HepG2 (cell line): ENCODE measurements around the gene ACSM5. TPM values are rescaled to one million over a fixed set of nuclear protein-coding genes. Genes with fewer than 3 reads are reported as not detected.

ENCODE experiments used
- ATAC-seq: fragments of 200-7000 bp; cut with Tn5 transposase; 3 replicates; pipeline ENCODE4 v1.9.1; 2020; ENCODE audit warnings: mild to moderate bottlenecking, moderate library complexity
- BruUV-seq: library from RNA; stranded (reverse); fragments of 400-500 nt; replicated peaks from 2 replicates; lab custom pipeline; 2021; lab: Mats Ljungman, UMichigan
- CTCF ChIA-PET: fragments of 300-600 bp; formaldehyde crosslinking; extraction: SDS; loops from one replicate; lab custom pipeline; 2021; ENCODE audit warnings: low total read pairs, inconsistent platforms, low intra/inter-chr PET ratio; lab: Yijun Ruan, JAX
- POLR2A ChIA-PET: fragments of 350-600 bp; sonication (Branson Sonifier 250); formaldehyde crosslinking; loops from one replicate; lab custom pipeline; 2020; ENCODE audit warnings: antibody characterized with exemption, inconsistent platforms; lab: Yijun Ruan, JAX
- DNase-seq: peaks from one replicate; pipeline ENCODE4 v3.0.0-alpha.2; 2015; ENCODE audit warnings: low spot score
- FAIRE-seq: peaks from 3 replicates; lab custom pipeline; 2011; peaks lifted over from hg19 to GRCh38; lab: Jason Lieb, UNC
- H2AFZ ChIP-seq: one replicate; pipeline ENCODE4 v1.6.1; 2011; ENCODE audit warnings: low read length, inconsistent platforms
- H3K27ac ChIP-seq: fragments of 300-600 bp; 3 replicates; pipeline ENCODE4 v1.8.0; 2011; ENCODE audit warnings: mixed run types, mild to moderate bottlenecking, mixed read lengths, low read length, inconsistent platforms; ENCODE audit not compliant: insufficient read depth; ENCODE audit errors: extremely low read length
- H3K27me3 ChIP-seq, 2 experiments: fragments of 200-600 bp in 1 of 2; 2 replicates in 1 of 2; 3 replicates in 1 of 2; pipeline versions ENCODE4 v1.6.0 to v1.8.0; 2011; ENCODE audit warnings: low read length in 2 of 2, mild to moderate bottlenecking in 2 of 2, moderate library complexity in 2 of 2, inconsistent platforms in 1 of 2; ENCODE audit not compliant: insufficient read depth in 2 of 2, control insufficient read depth in 1 of 2
- H3K36me3 ChIP-seq, 2 experiments: fragments of 200-600 bp in 1 of 2; replicated peaks in 1 of 2; 2 replicates in 1 of 2; 3 replicates in 1 of 2; pipeline versions ENCODE4 v1.5.1 to v1.8.0; 2011; ENCODE audit warnings: low read length in 2 of 2, inconsistent platforms in 1 of 2; ENCODE audit not compliant: insufficient read depth in 2 of 2, control insufficient read depth in 1 of 2
- H3K4me1 ChIP-seq: 2 replicates; pipeline ENCODE4 v1.5.1; 2012; ENCODE audit warnings: low read length, inconsistent platforms; ENCODE audit not compliant: insufficient read depth
- H3K4me2 ChIP-seq: 2 replicates; pipeline ENCODE4 v1.6.0; 2011; ENCODE audit warnings: low read depth, low read length, inconsistent platforms
- H3K4me3 ChIP-seq, 3 experiments: fragments of 200-600 bp in 1 of 3; sonication (generic), shearing (Covaris generic) in 1 of 3; replicated peaks in 1 of 3; 2 replicates each; pipeline ENCODE4 v1.5.1; 2011 to 2016; ENCODE audit warnings: low read length in 3 of 3, inconsistent platforms in 2 of 3, low read depth in 2 of 3, mild to moderate bottlenecking in 2 of 3, control low read depth in 1 of 3, mixed read lengths in 1 of 3; ENCODE audit not compliant: insufficient read depth in 1 of 3
- H3K79me2 ChIP-seq: one replicate; pipeline ENCODE4 v1.6.1; 2011; ENCODE audit warnings: low read length, inconsistent platforms; ENCODE audit not compliant: insufficient read depth
- H3K9ac ChIP-seq: 2 replicates; pipeline ENCODE4 v1.6.0; 2011; ENCODE audit warnings: mild to moderate bottlenecking, low read depth, low read length, inconsistent platforms; ENCODE audit not compliant: insufficient read depth
- H3K9me3 ChIP-seq: 2 replicates; pipeline ENCODE4 v1.5.1; 2012; ENCODE audit warnings: mild to moderate bottlenecking, low read length
- H4K20me1 ChIP-seq: 2 replicates; pipeline ENCODE4 v1.6.0; 2011; ENCODE audit warnings: inconsistent platforms, mild to moderate bottlenecking, low read length, moderate library complexity; ENCODE audit not compliant: insufficient read depth
- ARHGAP35 ChIP-seq: sonication (generic); formaldehyde crosslinking; IDR thresholded peaks from 2 replicates; pipeline ENCODE4 v1.9.0; 2022; ENCODE audit warnings: mild to moderate bottlenecking, inconsistent platforms, moderate library complexity, missing genetic modification reagents, borderline replicate concordance
- ARID2 ChIP-seq: sonication (generic); formaldehyde crosslinking; IDR thresholded peaks from 2 replicates; pipeline ENCODE4 v1.8.1; 2022; ENCODE audit warnings: mild to moderate bottlenecking, missing genetic modification reagents, borderline replicate concordance
- ATRX ChIP-seq: sonication (generic); formaldehyde crosslinking; IDR thresholded peaks from 2 replicates; pipeline ENCODE4 v1.4.0; 2020; ENCODE audit warnings: missing genetic modification reagents, borderline replicate concordance
- EED ChIP-seq: sonication (generic); formaldehyde crosslinking; IDR thresholded peaks from 2 replicates; pipeline ENCODE4 v1.5.0; 2020; ENCODE audit warnings: mild to moderate bottlenecking, missing genetic modification reagents
- ELK4 ChIP-seq: sonication (generic); formaldehyde crosslinking; IDR thresholded peaks from 2 replicates; pipeline ENCODE4 v1.9.0; 2021; ENCODE audit warnings: missing genetic modification reagents, borderline replicate concordance
- FOXA3 ChIP-seq: IDR thresholded peaks from 2 replicates; pipeline ENCODE4 v1.6.1; 2016; ENCODE audit warnings: missing genetic modification reagents, missing compliant biosample characterization
- IKZF4 ChIP-seq: sonication (generic); formaldehyde crosslinking; IDR thresholded peaks from 2 replicates; pipeline ENCODE4 v1.5.1; 2020; ENCODE audit warnings: borderline replicate concordance, mild to moderate bottlenecking, low read depth, missing genetic modification reagents; ENCODE audit errors: not compliant biosample characterization
- MIER3 ChIP-seq: IDR thresholded peaks from 2 replicates; pipeline ENCODE4 v1.6.1; 2016; ENCODE audit warnings: missing compliant biosample characterization, borderline replicate concordance
- NFRKB ChIP-seq: fragments of 450-650 bp; IDR thresholded peaks from 2 replicates; pipeline ENCODE4 v1.6.1; 2017
- PLRG1 ChIP-seq: fragments of 450-650 bp; conservative IDR thresholded peaks from 2 replicates; pipeline ENCODE4 v1.6.1; 2016
- PLSCR1 ChIP-seq: sonication (generic); formaldehyde crosslinking; IDR thresholded peaks from 2 replicates; pipeline ENCODE4 v1.5.0; 2020; ENCODE audit warnings: missing genetic modification reagents, mild to moderate bottlenecking, borderline replicate concordance
- PPARG ChIP-seq: conservative IDR thresholded peaks from 2 replicates; pipeline ENCODE4 v1.6.1; 2016; ENCODE audit warnings: missing biosample characterization, missing genetic modification reagents
- RBAK ChIP-seq: sonication (generic); formaldehyde crosslinking; IDR thresholded peaks from 2 replicates; pipeline ENCODE4 v1.5.1; 2020; ENCODE audit warnings: mild to moderate bottlenecking, missing genetic modification reagents
- RFX3 ChIP-seq: IDR thresholded peaks from 2 replicates; pipeline ENCODE4 v1.6.1; 2016; ENCODE audit warnings: missing biosample characterization, missing genetic modification reagents
- SCMH1 ChIP-seq: sonication (generic); formaldehyde crosslinking; IDR thresholded peaks from 2 replicates; pipeline ENCODE4 v1.9.0; 2021; ENCODE audit warnings: missing genetic modification reagents, mild to moderate bottlenecking, borderline replicate concordance
- SOX13 ChIP-seq, 3 experiments: fragments of 450-650 bp in 1 of 3; sonication (generic) in 1 of 3; formaldehyde crosslinking in 1 of 3; IDR thresholded peaks in 2 of 3; conservative IDR thresholded peaks in 1 of 3; 2 replicates each; pipeline versions ENCODE4 v1.5.0 to v1.6.1; 2016 to 2020; ENCODE audit warnings: antibody characterized with exemption in 1 of 3, mild to moderate bottlenecking in 1 of 3, missing compliant biosample characterization in 1 of 3, missing genetic modification reagents in 1 of 3, moderate library complexity in 1 of 3
- SRSF1 ChIP-seq: fragments of 200-400 bp; formaldehyde crosslinking; optimal IDR thresholded peaks from 2 replicates; pipeline ENCODE3; 2017; ENCODE audit warnings: mild to moderate bottlenecking, low read depth, low read length, moderate library complexity
- STAG1 ChIP-seq: sonication (generic); formaldehyde crosslinking; IDR thresholded peaks from 2 replicates; pipeline ENCODE4 v1.4.0; 2020; ENCODE audit warnings: missing genetic modification reagents
- TGIF2 ChIP-seq: IDR thresholded peaks from 2 replicates; pipeline ENCODE4 v1.6.1; 2016; ENCODE audit warnings: control low read depth, missing compliant biosample characterization
- ZNF510 ChIP-seq: sonication (generic); formaldehyde crosslinking; IDR thresholded peaks from 2 replicates; pipeline ENCODE4 v1.4.0; 2020; ENCODE audit warnings: low read depth, mild to moderate bottlenecking, missing genetic modification reagents
- ZNF652 ChIP-seq: IDR thresholded peaks from 2 replicates; pipeline ENCODE4 v1.6.1; 2016; ENCODE audit warnings: low read depth, borderline replicate concordance
- ZNF761 ChIP-seq: sonication (generic); formaldehyde crosslinking; conservative IDR thresholded peaks from 2 replicates; pipeline ENCODE4 v1.4.0; 2020; ENCODE audit warnings: mild to moderate bottlenecking, missing genetic modification reagents
- ZNF83 ChIP-seq: sonication (generic); formaldehyde crosslinking; IDR thresholded peaks from 2 replicates; pipeline ENCODE4 v1.4.0; 2020; ENCODE audit warnings: missing genetic modification reagents, mild to moderate bottlenecking, borderline replicate concordance
- ZSCAN12 ChIP-seq: sonication (generic); formaldehyde crosslinking; IDR thresholded peaks from 2 replicates; pipeline ENCODE4 v1.9.0; 2021; ENCODE audit warnings: mild to moderate bottlenecking, missing genetic modification reagents
- WGBS: methylation state at CpG from one replicate; pipeline ENCODE4 v1.1.6; 2017; ENCODE audit warnings: low lambda C conversion rate; 5-methylcytosine and 5-hydroxymethylcytosine counted together
- in situ Hi-C: cut with HindIII; loops from 2 replicates; pipeline ENCODE4 v1.10.0; 2017; ENCODE audit warnings: low pct_unique_long_range_greater_than_20kb; ENCODE audit not compliant: extremely low pct_ligation_motif_present
- intact Hi-C: fragments of 100-400 bp; cut with micrococcal nuclease; formaldehyde crosslinking; loops from one replicate; pipeline ENCODE4 v1.10.0; 2022; ENCODE audit not compliant: unreplicated experiment
- polyA plus RNA-seq, 8 experiments: library from polyadenylated mRNA; depleted of rRNA in 3 of 8; stranded (reverse) in 7 of 8; unstranded in 1 of 8; fragments of >200 nt; fragmentation: Illumina TruSeq in 4 of 8; extraction: Trizol in 4 of 8; gene quantifications; 2 replicates each; pipeline versions ENCODE4 v1.2.1 to v1.2.3, GENCODE V29; 2011 to 2016; ENCODE audit warnings: low read depth in 4 of 8, missing spikeins in 1 of 8, mixed read lengths in 1 of 8; ENCODE audit not compliant: insufficient read depth in 1 of 8
- total RNA-seq, 5 experiments: library from RNA; depleted of rRNA; stranded (reverse); fragments of >200 nt; fragmentation: Illumina TruSeq; extraction: Trizol; gene quantifications; 2 replicates each; pipeline ENCODE4 v1.2.3, GENCODE V29; 2016; ENCODE audit warnings: low read depth in 1 of 5

ACSM5 gene
- total and polyA plus RNA-seq, 2 of the 13 experiments (the other 11 are each of a cell fraction or from before 2014, with no cell fraction given): 9.1 to 15.0 TPM

DNA sequence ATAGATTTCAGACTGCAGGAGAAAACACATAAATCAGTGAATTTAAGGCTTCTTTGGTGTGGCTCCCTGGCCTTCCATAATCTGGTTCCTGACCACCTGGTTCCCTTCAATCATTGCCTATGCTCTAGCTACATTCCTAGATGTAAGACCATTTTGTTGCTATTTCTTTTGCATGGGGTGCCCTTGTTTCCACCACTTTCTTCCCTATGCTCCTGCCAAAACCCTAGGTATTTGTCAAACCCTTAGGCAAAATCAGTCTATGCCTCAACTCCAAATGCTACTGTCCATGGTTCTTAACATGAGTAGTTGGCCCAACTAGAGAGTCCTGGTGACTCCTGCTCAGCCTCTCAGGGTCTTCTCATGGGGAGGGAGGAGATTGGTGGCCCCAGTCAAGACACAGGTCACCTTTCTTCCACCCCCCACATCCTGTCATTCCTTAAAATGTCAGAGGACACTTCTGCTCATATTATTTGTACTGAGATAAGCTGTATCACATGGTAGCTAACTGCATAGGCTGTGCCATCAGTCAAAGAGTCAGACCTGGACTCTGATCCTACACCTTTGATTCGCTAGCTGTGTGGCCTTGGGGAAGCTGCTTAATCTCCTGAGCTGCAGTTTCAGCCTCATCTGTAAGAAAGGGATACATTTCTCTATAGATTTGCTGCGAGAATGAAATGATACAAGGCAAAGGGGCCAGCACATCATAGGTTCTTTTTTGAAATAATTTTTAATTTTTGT lies 15.0 kb downstream of the ACSM5 start:
- H3K27ac ChIP-seq: peak overlapping the region; percentile 71
- no peaks in the 10 kb centered on the region for H3K79me2 ChIP-seq
- no TSS peak for BruUV-seq
- no peaks in the 10 kb centered on the region for H3K36me3 ChIP-seq
- POLR2A ChIA-PET: interaction anchor here (0.7 to 1.4 kb wide), 3 partner anchors 15 to 253 kb away, joined by 3 to 8 read pairs (median 3); partner anchors contain the start of gene ACSM5
- no peaks in the 10 kb centered on the region for H4K20me1 ChIP-seq
- no peak overlapping the region for H3K4me3 ChIP-seq
- in situ Hi-C loops: no loop called here
- WGBS: 2% methylated on average over 2 of the region's 2 CpGs
- peak; percentile 88 for ATAC-seq
- CTCF ChIA-PET: no interaction called here
- peak; percentile 66 for FAIRE-seq
- H3K9ac ChIP-seq: no peak overlapping the region
- H3K27me3 ChIP-seq: no peaks in the 10 kb centered on the region
- H2AFZ ChIP-seq: no peak overlapping the region
- intact Hi-C loops: loop anchor here (10.0 kb wide), 1 partner anchor 1319 kb away; no protein-coding TSS in a partner anchor
- H3K9me3 ChIP-seq: no peaks in the 10 kb centered on the region
- H3K4me1 ChIP-seq: peaks cover 58% of the 10 kb centered on the region
- DNase-seq: peak; percentile 88
- peak overlapping the region; percentile 36 for H3K4me2 ChIP-seq
- TF ChIP-seq NFRKB: no peak
- no peak for TF ChIP-seq PLSCR1 (CRISPR knock-in tag)
- 0 out of 2 replicates have a peak, but pooled peaks have one; percentile 58 for TF ChIP-seq ZNF761
- TF ChIP-seq ARHGAP35 (CRISPR knock-in tag): no peak
- no peak for TF ChIP-seq IKZF4 (CRISPR knock-in tag)
- no peak for TF ChIP-seq SRSF1
- 0 out of 2 replicates have a peak, but pooled peaks have one; percentile 46 for TF ChIP-seq RBAK (CRISPR knock-in tag)
- no peak for TF ChIP-seq ATRX
- no peak for TF ChIP-seq EED (CRISPR knock-in tag)
- TF ChIP-seq PPARG (CRISPR knock-in tag): peak; percentile 83
- no peak for TF ChIP-seq SCMH1 (CRISPR knock-in tag)
- no peak for TF ChIP-seq ZNF83
- TF ChIP-seq STAG1 (CRISPR knock-in tag): peak; percentile 37; the same call in 1 of the 2 replicates
- peak; percentile 63; the same call in 1 of the 2 replicates for TF ChIP-seq TGIF2 (CRISPR knock-in tag)
- TF ChIP-seq RFX3 (CRISPR knock-in tag): no peak
- peak; percentile 46; the same call in 1 of the 2 replicates for TF ChIP-seq SOX13 (IDR thresholded peaks at IDR 0.05)
- TF ChIP-seq SOX13 (CRISPR knock-in tag; conservative IDR thresholded peaks at IDR 0.05 in 1 of 2, IDR thresholded peaks at IDR 0.05 in 1 of 2): peak in 1 of 2 experiments; percentile 83; a peak in 2 of 4 replicates
- TF ChIP-seq ZNF652 (CRISPR knock-in tag): no peak; the same call in 1 of the 2 replicates
- no peak for TF ChIP-seq ARID2 (CRISPR knock-in tag)
- TF ChIP-seq ZNF510 (CRISPR knock-in tag): 0 out of 2 replicates have a peak, but pooled peaks have one; percentile 53
- TF ChIP-seq FOXA3 (CRISPR knock-in tag): peak; percentile 82
- no peak for TF ChIP-seq ZSCAN12 (CRISPR knock-in tag)
- no peak for TF ChIP-seq ELK4 (CRISPR knock-in tag)
- TF ChIP-seq PLRG1: no peak
- TF ChIP-seq MIER3: no peak
